HG03025 (cell line): ENCODE data around the gene FOXQ1.

ENCODE experiments used
- ATAC-seq: cut with Tn5 transposase; IDR thresholded peaks from one replicate; pipeline ENCODE4 v1.9.1; 2021; ENCODE audit warnings: mild to moderate bottlenecking, moderate library complexity; ENCODE audit not compliant: unreplicated experiment, low FRiP score

The FOXQ1 gene, protein sequence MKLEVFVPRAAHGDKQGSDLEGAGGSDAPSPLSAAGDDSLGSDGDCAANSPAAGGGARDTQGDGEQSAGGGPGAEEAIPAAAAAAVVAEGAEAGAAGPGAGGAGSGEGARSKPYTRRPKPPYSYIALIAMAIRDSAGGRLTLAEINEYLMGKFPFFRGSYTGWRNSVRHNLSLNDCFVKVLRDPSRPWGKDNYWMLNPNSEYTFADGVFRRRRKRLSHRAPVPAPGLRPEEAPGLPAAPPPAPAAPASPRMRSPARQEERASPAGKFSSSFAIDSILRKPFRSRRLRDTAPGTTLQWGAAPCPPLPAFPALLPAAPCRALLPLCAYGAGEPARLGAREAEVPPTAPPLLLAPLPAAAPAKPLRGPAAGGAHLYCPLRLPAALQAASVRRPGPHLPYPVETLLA

DNA sequence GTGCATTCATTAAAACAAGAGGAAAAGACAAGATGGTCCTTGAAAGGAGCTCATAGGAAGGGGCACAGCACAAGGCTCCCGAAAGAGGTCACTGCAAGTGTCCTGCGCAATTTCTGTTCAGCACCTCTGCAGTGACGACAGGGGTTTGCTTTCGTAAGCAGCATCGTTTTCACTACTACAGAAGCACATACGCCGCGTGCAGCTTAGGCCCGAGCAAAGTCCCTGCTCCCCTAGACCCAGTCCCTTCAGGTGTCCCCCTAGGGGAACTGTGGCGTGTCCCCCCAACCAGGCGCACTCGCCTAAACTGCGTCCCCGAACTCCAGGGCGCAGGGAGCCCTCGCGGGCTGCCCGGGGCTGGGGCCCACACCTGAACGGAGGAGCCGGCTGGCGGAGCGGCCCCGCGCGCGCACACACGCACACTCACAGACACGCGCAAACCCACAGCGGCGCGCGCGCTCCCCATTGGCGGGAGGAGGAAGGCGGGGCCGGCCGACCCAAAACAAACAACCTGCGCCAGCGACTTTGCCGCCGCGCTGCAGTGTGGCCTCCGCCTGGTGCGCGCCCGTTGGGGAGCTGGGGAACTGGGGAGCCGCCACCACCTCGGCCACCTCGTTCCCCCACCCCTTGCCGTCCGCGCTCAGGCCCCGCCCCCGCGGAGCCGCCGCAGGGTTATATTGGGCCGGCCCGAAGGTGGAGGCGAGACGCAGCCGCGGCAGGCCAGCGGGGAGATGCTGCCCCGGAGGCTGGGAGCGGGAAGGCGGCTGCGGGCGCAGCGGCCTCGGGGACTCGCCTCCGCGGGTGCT, at the start of gene FOXQ1:
FOXQ1 (plus strand) TSS at position 699 of the 803 bp plus-strand sequence. CDS start 607 bp downstream, outside the sequence.
- no peak for ATAC-seq

GRCh38 chr6:1262704-1263038, 49.2 kb upstream of the FOXQ1 start:
- no peak for ATAC-seq

DNA sequence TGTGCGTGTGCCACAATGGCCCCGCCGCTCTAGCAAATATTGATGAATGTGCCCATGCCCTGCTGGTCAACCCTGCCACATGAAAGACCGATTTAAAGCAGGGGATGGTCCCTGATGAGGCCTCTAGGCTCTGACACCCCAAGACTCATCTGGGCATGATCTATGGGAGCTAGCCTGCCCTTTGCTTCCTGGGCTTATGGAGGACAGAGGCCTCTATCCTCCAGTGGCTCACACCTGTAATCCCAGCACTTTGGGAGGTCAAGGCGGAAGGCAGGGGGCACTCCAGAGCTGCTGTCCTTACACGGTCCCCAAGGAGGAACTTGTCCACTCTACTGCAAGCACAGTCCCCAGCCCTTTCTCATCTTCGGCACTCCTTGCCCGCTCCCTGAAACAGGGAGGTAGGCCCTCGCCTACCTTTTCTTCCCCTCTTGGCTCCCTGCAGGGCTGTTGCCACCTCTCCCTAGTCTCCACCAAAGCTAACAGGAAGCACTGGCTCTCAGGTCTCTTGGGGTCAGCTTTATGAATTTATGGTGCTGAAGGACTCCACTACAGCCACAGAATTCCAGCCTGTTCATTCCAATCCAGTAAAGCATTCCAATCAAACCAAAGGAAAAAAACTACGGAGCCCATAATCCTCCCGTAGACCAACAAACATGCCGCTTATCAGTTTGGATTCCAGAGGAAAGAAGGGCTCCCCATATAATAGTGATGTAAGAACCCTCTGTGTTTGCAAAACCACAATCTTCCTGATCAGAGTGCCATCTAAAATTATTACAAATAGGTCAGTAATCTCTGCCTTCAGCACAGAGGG, 48.7 kb upstream of the FOXQ1 start:
- no peak for ATAC-seq

DNA sequence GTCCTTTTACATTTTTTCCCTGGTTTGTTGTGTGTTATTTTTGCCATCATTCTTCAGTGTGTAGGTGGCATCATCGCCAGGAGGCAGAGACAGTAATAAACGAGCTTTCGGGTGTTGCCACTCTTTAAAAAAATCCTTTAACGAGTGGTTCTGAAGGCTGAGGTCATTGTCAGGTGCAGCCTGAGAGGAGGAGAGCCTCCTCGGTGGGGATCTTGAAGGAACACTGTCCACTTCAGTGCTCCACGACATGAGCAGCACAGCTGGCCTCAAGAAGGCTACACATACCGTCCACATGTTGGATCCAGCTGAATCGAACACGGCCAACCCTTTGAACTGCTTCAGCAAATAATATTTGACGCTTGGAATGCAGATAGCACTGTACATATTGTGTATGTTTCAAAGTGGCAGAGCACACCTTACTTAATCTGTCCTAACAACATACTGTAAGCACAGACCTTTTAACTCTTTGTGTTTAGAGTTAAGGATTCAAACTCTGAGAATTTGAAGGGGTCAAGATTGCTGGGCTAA, 48.0 kb upstream of the FOXQ1 start:
- no peak for ATAC-seq

- no peak for ATAC-seq
Observed at GRCh38 chr6:1264619-1265445, 47.1 kb upstream of the FOXQ1 start.

DNA sequence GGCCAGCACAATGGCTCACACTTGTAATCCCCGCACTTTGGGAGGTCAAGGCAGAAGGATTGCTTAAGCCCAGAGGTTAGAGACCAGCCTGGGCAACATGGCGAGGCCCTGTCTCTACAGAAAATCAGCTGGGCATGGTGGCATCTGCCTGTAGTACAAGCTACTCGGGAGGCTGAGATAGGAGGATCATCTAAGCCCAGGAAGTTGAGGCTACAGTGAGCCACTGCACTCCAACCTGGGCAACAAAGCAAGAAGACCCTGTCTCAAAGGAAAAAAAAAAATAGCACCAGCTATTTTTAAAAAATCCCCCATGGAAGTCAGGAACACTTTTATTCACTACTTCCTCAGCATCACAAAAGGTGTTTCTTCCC, 45.2 kb upstream of the FOXQ1 start:
- ATAC-seq = no peak

DNA sequence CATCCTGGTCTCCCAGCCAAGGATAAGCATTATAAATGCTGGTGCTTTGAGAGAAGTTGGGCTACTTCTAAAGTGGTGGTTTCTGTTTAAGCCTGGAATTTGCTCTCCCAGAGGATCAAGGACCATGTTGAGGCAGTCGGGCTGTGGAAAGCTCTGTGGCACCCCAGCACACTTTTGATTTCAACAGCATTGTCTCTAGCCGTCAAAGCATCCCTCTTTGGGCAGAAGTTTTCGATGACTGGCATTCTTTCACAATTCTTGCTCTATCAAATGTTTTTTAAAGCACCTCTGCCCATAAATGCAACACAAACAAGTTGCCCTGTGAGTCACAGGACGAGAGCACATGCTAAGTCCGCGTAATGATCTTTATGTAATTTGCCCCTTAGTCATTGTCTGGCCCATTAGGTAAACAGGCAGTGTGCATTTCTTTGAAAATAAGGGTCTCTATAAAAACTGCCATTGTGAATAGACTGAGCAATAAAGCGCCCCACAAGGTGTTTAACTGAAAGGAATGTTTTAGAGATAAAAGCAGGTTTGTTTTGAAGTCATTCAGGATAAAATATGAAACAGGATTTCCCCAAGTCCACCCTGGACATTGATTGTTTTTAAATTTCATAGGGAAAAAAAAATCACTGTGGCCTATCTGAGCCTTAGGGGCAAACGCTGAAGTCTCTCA, 44.7 kb upstream of the FOXQ1 start:
- ATAC-seq = no peak

DNA sequence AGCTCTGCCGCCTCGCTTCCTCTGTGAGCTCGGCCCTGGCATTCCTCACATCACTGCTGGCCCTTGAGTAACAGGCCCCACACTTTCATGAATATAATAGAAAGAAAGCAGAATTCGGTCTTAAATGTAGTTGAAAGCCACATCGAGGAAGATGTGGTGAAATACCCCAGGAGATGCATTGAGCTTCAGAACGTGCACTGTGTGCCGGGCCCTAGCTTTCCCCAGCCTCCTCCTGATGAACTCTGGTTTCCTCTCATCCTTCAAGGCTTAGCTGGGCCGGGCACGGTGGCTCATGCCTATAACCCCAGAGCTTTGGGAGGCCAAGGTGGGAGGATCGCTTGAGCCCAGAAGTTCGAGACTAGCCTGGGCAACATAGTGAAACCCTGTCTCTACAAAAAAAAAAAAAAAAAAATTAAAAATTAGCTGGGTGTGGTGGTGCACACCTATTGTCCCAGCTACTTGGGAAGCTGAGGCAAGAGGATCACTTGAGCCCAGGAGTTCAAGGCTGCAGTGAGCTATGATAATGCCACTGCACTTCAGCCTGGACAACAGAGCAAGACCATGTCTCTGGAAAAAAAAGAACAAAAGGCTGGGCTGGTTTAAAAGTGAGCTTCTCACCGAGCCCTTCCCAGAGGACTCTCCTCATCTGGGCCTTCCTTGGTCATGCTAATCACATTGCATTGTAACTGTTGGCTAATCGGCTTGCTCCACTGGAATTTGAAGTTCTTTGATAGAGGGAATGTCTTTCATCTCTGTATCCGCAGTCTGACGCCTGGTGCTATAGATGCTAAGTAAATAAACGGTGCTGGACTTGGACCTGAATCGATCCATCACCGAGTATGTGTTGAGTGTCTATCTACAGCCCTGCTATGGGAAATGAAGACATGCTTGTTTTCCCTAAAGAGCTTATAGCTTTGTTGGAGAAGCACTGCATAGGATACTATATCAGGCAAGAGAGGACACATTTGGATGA, 43.8 kb upstream of the FOXQ1 start:
- ATAC-seq = no peak

DNA sequence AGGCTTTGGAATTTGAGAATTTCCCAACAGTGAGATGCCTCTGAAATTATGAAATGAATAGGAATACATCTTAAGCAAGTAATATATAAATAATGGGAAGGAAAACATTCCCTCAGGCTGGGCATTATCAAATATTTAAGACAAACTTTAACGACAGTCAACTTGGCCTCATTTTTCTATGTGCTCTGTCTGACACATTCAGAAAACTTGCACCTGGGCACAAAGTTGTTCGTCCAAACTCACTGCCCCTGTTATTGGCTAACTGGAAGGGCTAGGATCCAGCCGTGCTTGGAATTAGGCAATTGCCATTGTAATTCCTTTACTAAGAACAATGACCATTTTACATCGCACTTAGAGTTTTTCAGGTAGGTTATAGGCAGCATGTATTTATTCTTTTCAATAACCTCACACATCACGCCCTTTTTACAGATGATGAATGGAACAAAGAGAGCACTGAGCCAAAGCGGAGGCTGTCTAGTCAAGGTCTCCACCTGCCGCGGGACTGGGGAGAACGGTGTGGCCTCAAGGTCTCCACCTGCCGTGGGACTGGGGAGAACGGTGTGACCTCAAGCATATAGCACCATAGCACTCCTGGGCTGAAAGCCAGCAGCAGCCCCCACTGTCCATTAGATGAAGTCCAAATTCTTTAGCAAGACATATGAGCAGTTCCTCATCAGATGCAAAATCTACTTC, 40.7 kb upstream of the FOXQ1 start:
- ATAC-seq = no peak

- ATAC-seq = no peak
Observed at GRCh38 chr6:1278061-1278720, 33.7 kb upstream of the FOXQ1 start.

- ATAC-seq = no peak
Observed at GRCh38 chr6:1279065-1279464, 32.8 kb upstream of the FOXQ1 start.

DNA sequence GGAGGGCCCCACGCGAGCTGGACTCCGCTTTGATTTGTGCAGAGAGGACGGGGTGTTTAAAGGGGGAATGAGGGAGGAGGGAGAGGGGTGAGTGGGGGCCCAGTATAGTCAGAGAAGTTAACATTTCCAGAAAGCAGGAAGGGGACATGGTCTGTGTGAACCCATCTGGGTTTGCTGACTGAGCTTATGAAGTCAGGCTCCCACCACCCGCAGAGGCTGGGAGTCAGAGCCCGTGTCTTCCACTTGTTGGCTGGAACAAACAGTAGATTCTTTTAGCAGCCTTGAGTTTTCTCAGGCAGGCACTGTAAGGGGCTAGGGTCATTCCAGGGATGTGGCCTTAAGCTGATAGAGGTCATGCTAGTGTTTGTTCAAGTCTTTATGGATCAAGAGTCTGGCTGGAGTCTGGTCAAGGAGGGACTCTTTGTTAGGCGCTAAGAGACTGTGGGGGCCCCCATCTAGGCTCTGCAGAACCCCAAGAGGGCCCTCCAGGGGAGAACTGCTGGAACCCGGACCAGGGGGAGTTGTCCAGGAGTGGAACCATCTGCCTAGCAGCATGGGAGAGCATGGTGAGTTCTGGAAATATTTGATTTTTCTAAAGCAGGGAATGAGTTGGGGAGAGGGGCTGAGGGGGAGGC, 31.1 kb upstream of the FOXQ1 start:
- ATAC-seq = no peak

GRCh38 chr6:1281746-1282145, 30.2 kb upstream of the FOXQ1 start:
- no peak for ATAC-seq

DNA sequence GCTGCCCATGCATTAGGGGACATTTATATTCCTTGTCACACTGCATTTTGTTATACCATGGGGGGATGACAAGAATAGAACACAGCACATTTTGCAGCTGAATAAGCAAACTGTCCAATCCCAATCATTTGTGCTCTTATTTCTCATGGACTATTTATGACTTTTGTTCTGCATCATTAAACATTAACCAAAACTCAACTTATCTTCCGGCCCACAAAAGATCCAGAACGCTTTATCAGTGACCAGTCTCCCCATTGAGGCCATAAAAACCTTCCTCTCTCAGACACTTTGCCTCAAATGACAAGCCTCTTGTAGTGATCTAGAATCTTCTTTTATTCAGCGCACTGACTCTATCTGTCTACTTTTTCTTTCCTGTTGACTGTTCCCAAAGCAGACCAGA, 28.4 kb upstream of the FOXQ1 start:
- ATAC-seq = no peak

- no peak for ATAC-seq
Observed at GRCh38 chr6:1285556-1285955, 26.3 kb upstream of the FOXQ1 start.

DNA sequence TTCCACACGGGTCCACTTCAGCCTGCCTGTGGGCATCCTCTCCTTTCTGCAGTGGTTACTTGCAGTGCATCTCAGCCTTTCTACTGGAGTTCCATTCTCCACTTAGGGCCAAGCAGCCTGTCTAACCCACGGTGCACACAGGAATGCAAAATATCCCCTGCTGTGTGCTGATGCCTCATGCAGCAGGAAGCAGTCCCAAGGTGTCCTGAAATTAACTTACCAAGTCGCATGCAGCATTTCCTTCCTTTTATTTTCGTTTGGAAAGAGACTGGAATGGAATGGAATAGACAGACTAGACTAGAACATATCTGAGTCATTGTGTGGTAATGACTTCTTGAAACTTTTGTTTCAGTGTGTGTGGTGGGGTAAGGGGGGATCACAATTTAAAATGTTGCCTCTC, 25.9 kb upstream of the FOXQ1 start:
- ATAC-seq = no peak

DNA sequence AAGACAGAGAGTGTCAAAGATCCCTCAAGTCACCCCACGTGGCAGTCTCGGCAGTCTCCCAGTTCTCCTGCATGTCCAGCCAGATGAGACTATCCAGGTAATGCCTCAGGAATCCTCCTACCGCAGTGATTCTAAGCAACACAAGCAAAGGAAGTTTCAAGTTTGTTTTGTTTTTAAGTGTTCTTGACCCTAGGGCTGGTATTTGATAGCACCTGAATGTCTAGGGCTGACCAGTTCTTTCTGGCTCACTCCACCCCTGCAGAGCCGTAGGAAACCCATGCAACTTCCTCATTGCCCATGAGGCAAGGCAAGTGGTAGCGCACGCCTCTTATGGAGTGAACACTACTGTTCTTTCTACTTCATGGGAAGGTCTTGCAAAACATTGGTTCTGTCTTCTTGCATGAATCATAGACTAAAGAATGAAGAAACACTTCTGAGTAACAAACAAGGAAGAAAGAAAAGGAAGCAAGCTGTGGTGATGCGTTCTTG, 24.8 kb upstream of the FOXQ1 start:
- ATAC-seq = no peak
